Lower leg skin (tissue), 4 donors: ENCODE data around the gene GTF2F1. TPM values are rescaled to one million over a fixed set of nuclear protein-coding genes. Genes with fewer than 3 reads are reported as not detected.
"Not testable (repeated sequence)": the region's sequence is repeated elsewhere in the genome, so short reads cannot be mapped to it uniquely, and the experiment has no call there.

ENCODE experiments used
- DNase-seq, 2 donors: peaks; one replicate each; pipeline ENCODE4 v3.0.0-alpha.2; 2019; ENCODE audit warnings: low spot score in 2 of 2
- H3K4me3 ChIP-seq: fragments of 200-600 bp; sonication (generic); 2 replicates; pipeline ENCODE4 v1.5.1; 2017; ENCODE audit warnings: mild to moderate bottlenecking, low read depth; ENCODE audit not compliant: poor library complexity, severe bottlenecking
- POLR2A ChIP-seq, 2 donors: fragments of 450-650 bp; IDR thresholded peaks; one replicate each; pipeline ENCODE4 v1.6.1; 2016 to 2017; ENCODE audit warnings: antibody characterized with exemption in 2 of 2, mild to moderate bottlenecking in 1 of 2, moderate library complexity in 1 of 2
- WGBS, 2 donors: methylation state at CpG; one replicate each; pipeline ENCODE4 v1.1.5; 2018; 5-methylcytosine and 5-hydroxymethylcytosine counted together
- intact Hi-C: fragments of 100-400 bp; cut with DNase I; formaldehyde crosslinking; loops from one replicate; pipeline ENCODE4 v1.15.0; 2023; ENCODE audit warnings: low total_unique reads
- total RNA-seq, 4 donors: library from RNA; depleted of rRNA; stranded (reverse); fragments of >200 nt; gene quantifications; one replicate each; pipeline ENCODE4 v1.1.0, GENCODE V29; 2016
- TF ChIP-seq, protein P1 (sequence below), 3 donors: fragments of 450-650 bp; IDR thresholded peaks; one replicate each; pipeline ENCODE4 v1.5.1; 2016; ENCODE audit warnings: antibody characterized with exemption in 3 of 3, mild to moderate bottlenecking in 3 of 3, moderate library complexity in 2 of 3

Gene GTF2F1
- total RNA-seq, 4 donors from 2014 or later = 33.2 to 59.5 (median 43.1) TPM

DNA sequence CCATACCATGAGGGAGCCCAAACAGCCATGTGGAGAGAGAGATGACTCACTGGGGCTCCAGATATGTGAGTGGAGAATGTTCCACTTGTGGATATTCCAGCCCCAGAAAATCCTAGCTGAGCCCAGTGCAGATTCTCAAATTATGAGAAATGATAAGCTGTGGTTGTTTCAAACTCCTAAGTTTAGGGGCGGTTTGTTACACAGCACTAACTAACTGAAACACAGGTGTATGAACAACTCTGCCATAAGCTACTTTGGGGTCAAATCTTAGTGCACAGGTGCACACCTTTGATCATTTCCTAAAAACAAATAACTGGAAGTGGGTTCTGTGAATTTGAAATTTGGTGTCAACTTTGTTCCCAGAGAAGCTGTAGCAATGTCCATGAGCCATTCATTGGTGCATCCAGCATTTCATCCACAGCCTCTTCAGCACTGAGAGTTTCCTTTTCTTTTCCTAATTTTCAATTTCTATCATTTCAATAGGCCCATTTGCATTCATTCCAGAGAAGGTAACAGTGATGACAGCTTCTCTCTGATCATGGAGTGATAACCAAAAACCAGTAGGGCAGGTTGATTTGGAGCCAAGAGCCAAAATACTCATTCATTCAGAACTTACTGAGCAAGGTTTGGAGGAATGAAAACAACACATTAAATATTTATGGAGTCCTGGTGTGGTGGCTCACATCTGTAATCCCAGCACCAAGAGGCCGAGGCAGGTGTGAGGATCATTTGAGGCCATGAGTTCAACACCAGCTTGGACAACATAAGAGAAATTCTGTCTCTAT lies 40.4 kb downstream of the GTF2F1 start:
- 76 to 87% methylated on average over 2 of the region's 2 CpGs for WGBS, 2 donors
- H3K4me3 ChIP-seq = no peak overlapping the region
- DNase-seq = no peak
- intact Hi-C loops = no loop called here
- TF ChIP-seq POLR2A (IDR thresholded peaks at IDR 0.05) = no peak
- TF ChIP-seq, protein P1, sequence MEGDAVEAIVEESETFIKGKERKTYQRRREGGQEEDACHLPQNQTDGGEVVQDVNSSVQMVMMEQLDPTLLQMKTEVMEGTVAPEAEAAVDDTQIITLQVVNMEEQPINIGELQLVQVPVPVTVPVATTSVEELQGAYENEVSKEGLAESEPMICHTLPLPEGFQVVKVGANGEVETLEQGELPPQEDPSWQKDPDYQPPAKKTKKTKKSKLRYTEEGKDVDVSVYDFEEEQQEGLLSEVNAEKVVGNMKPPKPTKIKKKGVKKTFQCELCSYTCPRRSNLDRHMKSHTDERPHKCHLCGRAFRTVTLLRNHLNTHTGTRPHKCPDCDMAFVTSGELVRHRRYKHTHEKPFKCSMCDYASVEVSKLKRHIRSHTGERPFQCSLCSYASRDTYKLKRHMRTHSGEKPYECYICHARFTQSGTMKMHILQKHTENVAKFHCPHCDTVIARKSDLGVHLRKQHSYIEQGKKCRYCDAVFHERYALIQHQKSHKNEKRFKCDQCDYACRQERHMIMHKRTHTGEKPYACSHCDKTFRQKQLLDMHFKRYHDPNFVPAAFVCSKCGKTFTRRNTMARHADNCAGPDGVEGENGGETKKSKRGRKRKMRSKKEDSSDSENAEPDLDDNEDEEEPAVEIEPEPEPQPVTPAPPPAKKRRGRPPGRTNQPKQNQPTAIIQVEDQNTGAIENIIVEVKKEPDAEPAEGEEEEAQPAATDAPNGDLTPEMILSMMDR (IDR thresholded peaks at IDR 0.05) = no peak

DNA sequence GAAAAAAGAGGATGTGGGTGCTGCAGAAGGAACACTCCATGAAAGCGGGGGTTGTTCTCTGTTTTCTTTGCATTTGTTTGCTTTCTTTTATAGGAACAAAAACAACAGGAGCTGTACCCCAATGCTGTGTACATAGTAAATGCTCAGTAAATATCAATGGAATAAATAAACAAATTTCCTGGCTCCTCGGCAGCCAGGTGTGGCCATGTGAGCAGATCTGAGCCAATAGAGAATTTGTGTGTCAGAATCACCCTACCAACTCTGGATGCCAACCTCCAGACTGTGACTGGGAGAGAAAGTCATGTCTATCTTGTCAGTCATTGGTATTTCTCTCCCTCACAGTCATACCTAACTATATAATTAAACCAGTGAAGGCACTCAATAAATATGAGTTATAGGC lies 42.3 kb downstream of the GTF2F1 start:
- intact Hi-C loops = no loop called here
- DNase-seq = no peak
- TF ChIP-seq POLR2A (IDR thresholded peaks at IDR 0.05) = no peak
- TF ChIP-seq, protein P1 (IDR thresholded peaks at IDR 0.05) = no peak

DNA sequence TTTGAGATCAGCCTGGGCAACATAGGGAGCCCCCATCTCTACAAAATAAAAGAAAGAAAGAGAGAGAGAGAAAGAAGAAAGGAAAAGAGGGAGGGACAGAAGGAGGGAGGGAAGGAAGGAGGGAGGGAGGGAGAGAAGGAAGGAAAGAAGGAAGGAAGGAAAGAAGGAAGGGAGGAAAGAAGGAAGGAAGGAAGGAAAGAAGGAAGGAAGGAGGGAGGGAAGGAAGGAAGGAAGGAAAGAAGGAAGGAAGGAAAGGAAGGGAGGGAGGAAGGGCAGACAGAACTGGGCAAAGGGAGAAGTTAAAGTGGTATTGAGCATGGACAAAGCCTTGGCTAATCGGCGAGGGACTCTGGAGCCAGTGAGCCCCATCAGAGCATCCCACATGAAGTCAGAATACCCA lies 43.7 kb downstream of the GTF2F1 start:
- intact Hi-C loops = loop anchor here (5.0 kb wide), 1 partner anchor 1472 kb away; no protein-coding TSS in a partner anchor
- WGBS, 2 donors = 91 to 92% methylated on average over 2 of the region's 2 CpGs
- not testable (repeated sequence) for H3K4me3 ChIP-seq, DNase-seq

More for the DNA sequence above, 42.3 kb downstream of the GTF2F1 start:
- no peak overlapping the region for H3K4me3 ChIP-seq
- 76 to 85% methylated on average over 2 of the region's 2 CpGs for WGBS, 2 donors

DNA sequence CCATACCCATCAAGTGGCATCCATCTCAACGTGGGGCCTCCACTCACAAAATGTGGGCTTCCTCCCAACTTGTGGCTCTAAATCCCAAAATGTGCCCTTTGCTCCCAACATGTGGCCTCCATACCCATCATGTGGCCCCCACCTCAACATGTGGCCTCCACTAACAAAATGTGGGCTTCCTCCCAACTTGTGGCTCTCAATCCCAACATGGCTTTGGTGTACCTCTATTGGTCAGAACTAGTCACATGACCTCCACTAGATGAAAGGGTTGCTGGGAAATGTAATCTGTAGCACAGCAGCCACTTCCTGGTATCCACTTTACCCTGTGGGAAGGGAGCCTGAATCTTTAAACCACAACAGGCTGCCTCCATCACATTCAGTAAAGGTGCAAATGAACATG lies 49.5 kb downstream of the GTF2F1 start:
- intact Hi-C loops = no loop called here
- TF ChIP-seq, protein P1 (IDR thresholded peaks at IDR 0.05) = no peak
- TF ChIP-seq POLR2A (IDR thresholded peaks at IDR 0.05) = no peak
- DNase-seq = no peak
- WGBS, 2 donors = 67 to 79% methylated on average over 1 of the region's 1 CpG
- no peak overlapping the region for H3K4me3 ChIP-seq

DNA sequence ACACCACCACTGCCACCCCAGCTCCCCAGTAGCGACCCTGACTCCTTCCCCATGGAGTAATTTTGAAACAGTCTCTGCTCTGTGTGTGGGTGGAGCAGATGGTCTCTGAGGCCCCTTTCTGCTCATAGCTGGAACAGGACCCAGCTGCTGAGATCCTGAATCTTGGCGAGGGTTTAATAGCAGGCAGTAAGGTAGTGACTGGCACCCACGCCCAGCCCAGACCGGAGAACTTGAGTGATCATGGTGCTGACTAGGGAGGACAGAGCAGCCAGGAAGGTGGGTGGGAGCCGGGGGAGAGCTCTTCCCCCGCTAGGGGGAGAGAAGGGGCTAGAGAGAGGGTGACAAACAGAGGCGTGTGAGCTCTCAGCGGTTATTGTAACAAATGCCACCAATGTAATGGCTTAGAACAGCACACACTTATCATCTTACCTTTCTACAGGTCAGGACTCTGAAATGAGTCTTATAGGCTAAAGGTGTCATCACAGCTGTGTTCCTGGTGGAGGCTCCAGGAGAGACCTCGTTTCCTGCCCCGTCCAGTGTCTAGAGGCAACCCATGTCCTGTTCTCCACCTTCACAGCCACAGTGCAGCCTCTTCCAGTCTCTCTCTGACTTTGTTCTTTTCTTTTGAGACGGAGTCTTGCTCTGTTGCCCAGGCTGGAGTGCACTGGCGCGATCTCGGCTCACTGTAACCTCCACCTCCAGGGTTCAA lies 52.3 kb downstream of the GTF2F1 start:
- intact Hi-C loops = no loop called here
- WGBS, 2 donors = 58 to 72% methylated on average over 14 of the region's 14 CpGs
- no peak overlapping the region for H3K4me3 ChIP-seq
- TF ChIP-seq POLR2A (IDR thresholded peaks at IDR 0.05) = no peak
- TF ChIP-seq, protein P1 (IDR thresholded peaks at IDR 0.05) = no peak
- no peak for DNase-seq

DNA sequence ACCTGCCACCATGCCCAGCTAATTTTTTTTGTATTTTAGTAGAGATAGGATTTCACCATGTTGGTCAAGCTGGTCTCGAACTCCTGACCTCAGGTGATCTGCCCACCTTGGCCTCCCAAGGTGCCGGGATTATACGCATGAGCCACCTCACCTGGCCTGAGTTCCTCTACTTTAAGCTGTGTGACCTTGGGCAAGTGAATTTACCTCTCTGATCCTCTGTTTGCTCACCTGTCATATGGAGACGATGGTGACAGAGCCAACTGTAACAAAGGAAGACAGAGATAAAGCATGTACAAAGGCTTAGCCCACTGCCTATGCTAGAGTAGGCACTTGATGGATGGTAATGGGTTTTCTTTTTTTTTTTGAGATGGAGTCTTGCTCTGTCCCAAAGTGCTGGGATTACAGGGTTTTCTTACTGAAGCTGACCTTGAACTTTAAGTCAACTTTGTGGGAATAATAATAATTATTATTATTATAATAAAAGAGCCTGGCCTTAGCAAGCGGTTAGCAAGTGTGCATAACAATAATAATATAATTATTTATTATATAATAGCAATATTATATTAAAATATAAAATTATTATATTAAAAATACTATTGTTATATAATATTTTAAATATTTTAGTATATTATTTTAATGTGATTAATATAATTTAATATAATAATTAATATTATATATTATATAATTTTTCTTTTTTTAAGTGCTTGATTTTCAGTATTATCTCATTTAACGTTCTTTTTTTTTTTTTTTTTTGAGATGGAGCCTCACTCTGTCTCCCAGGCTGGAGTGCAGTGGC lies 58.3 kb downstream of the GTF2F1 start:
- TF ChIP-seq, protein P1 (IDR thresholded peaks at IDR 0.05) = no peak
- no peak for TF ChIP-seq POLR2A (IDR thresholded peaks at IDR 0.05)
- H3K4me3 ChIP-seq = no peak overlapping the region
- intact Hi-C loops = no loop called here
- DNase-seq = no peak
- 93% methylated on average over 6 of the region's 6 CpGs for WGBS, 2 donors
